Keratinocyte (primary cell): ENCODE results near the gene SNRNP27. TPM values are rescaled to one million over a fixed set of nuclear protein-coding genes. Genes with fewer than 3 reads are reported as not detected.

Experiments used
- DNase-seq: peaks from one replicate; pipeline ENCODE4 v3.0.0-alpha.2; 2011; ENCODE audit warnings: low read depth, missing footprints, low spot score
- FAIRE-seq: peaks from 2 replicates; lab custom pipeline; 2011; peaks lifted over from hg19 to GRCh38; lab: Jason Lieb, UNC
- H2AFZ ChIP-seq: 2 replicates; pipeline ENCODE4 v1.6.0; 2012; ENCODE audit warnings: low read length, control low read depth, inconsistent platforms; ENCODE audit not compliant: control insufficient read depth
- H3K27ac ChIP-seq: 2 replicates; pipeline ENCODE4 v1.5.1; 2011; ENCODE audit warnings: low read length; ENCODE audit not compliant: control insufficient read depth, insufficient read depth
- H3K27me3 ChIP-seq: 3 replicates; pipeline ENCODE4 v1.6.0; 2011; ENCODE audit warnings: low read length; ENCODE audit not compliant: control insufficient read depth, insufficient read depth; ENCODE audit errors: extremely low read depth
- H3K36me3 ChIP-seq, 2 experiments: 2 replicates in 1 of 2; 3 replicates in 1 of 2; pipeline ENCODE4 v1.5.1; 2011; ENCODE audit warnings: low read length in 2 of 2, mild to moderate bottlenecking in 1 of 2; ENCODE audit not compliant: control insufficient read depth in 2 of 2, insufficient read depth in 2 of 2; ENCODE audit errors: extremely low read depth in 1 of 2
- H3K4me1 ChIP-seq: 3 replicates; pipeline ENCODE4 v1.5.1; 2011; ENCODE audit warnings: low read length; ENCODE audit not compliant: control insufficient read depth, insufficient read depth; ENCODE audit errors: extremely low read depth
- H3K4me2 ChIP-seq: 3 replicates; pipeline ENCODE4 v1.6.0; 2011; ENCODE audit warnings: low read depth, low read length; ENCODE audit not compliant: control insufficient read depth, insufficient read depth; ENCODE audit errors: extremely low read depth
- H3K4me3 ChIP-seq, 3 experiments: fragments of 200-600 bp in 1 of 3; sonication (generic) in 1 of 3; 2 replicates in 2 of 3; 3 replicates in 1 of 3; pipeline ENCODE4 v1.5.1; 2011 to 2016; ENCODE audit warnings: low read length in 3 of 3, mild to moderate bottlenecking in 3 of 3, control low read depth in 2 of 3, inconsistent platforms in 1 of 3, low read depth in 1 of 3, mixed read lengths in 1 of 3, mixed run types in 1 of 3, moderate library complexity in 1 of 3; ENCODE audit not compliant: control insufficient read depth in 2 of 3, insufficient read depth in 2 of 3; ENCODE audit errors: extremely low read depth in 1 of 3
- H3K79me2 ChIP-seq: 2 replicates; pipeline ENCODE4 v1.6.0; 2012; ENCODE audit warnings: low read length; ENCODE audit not compliant: control insufficient read depth, insufficient read depth
- H3K9ac ChIP-seq: 3 replicates; pipeline ENCODE4 v1.6.0; 2011; ENCODE audit warnings: low read length; ENCODE audit not compliant: control insufficient read depth, insufficient read depth; ENCODE audit errors: extremely low read depth
- H3K9me1 ChIP-seq: 3 replicates; pipeline ENCODE4 v1.6.0; 2011; ENCODE audit warnings: low read length; ENCODE audit not compliant: control insufficient read depth, insufficient read depth; ENCODE audit errors: extremely low read depth
- H3K9me3 ChIP-seq: 2 replicates; pipeline ENCODE4 v1.5.1; 2012; ENCODE audit warnings: low read depth, low read length; ENCODE audit not compliant: control insufficient read depth
- H4K20me1 ChIP-seq: 3 replicates; pipeline ENCODE4 v1.6.0; 2011; ENCODE audit warnings: low read length; ENCODE audit not compliant: control insufficient read depth, insufficient read depth; ENCODE audit errors: extremely low read depth
- EZH2 ChIP-seq: IDR thresholded peaks from one replicate; pipeline ENCODE4 v1.6.1; 2012; ENCODE audit warnings: inconsistent platforms, mild to moderate bottlenecking, low read length, moderate library complexity
- dilution Hi-C: fragments of 300-500 bp; cut with MboI; formaldehyde crosslinking; loops from one replicate; pipeline ENCODE4 v1.7.0; 2020; ENCODE audit warnings: low sequenced_read_pairs; ENCODE audit not compliant: extremely low pct_ligation_motif_present
- polyA plus RNA-seq, 5 experiments: library from polyadenylated mRNA; depleted of rRNA in 3 of 5; stranded (reverse) in 3 of 5; stranded (forward) in 1 of 5; unstranded in 1 of 5; fragments of >200 nt; gene quantifications; 1 replicate in 1 of 5; 2 replicates in 3 of 5; 3 replicates in 1 of 5; pipeline versions ENCODE4 v1.2.1 to v1.2.3, GENCODE V29; 2011 to 2012; ENCODE audit warnings: missing spikeins in 2 of 5, low read depth in 1 of 5, low replicate concordance in 1 of 5
- TF ChIP-seq, protein P1 (sequence below), 3 experiments: IDR thresholded peaks in 1 of 3; conservative IDR thresholded peaks in 1 of 3; optimal IDR thresholded peaks in 1 of 3; 2 replicates in 2 of 3; 3 replicates in 1 of 3; pipeline versions ENCODE3 to v1.5.1; 2011; ENCODE audit warnings: low read length in 3 of 3, mild to moderate bottlenecking in 3 of 3, moderate library complexity in 2 of 3, control low read depth in 1 of 3, inconsistent platforms in 1 of 3; ENCODE audit not compliant: insufficient read depth in 2 of 3; ENCODE audit errors: extremely low read depth in 1 of 3

SNRNP27 gene
- polyA plus RNA-seq, 1 donor (not counting 4 experiments of a cell fraction or from before 2014, with no cell fraction given) = 41.1 TPM

DNA sequence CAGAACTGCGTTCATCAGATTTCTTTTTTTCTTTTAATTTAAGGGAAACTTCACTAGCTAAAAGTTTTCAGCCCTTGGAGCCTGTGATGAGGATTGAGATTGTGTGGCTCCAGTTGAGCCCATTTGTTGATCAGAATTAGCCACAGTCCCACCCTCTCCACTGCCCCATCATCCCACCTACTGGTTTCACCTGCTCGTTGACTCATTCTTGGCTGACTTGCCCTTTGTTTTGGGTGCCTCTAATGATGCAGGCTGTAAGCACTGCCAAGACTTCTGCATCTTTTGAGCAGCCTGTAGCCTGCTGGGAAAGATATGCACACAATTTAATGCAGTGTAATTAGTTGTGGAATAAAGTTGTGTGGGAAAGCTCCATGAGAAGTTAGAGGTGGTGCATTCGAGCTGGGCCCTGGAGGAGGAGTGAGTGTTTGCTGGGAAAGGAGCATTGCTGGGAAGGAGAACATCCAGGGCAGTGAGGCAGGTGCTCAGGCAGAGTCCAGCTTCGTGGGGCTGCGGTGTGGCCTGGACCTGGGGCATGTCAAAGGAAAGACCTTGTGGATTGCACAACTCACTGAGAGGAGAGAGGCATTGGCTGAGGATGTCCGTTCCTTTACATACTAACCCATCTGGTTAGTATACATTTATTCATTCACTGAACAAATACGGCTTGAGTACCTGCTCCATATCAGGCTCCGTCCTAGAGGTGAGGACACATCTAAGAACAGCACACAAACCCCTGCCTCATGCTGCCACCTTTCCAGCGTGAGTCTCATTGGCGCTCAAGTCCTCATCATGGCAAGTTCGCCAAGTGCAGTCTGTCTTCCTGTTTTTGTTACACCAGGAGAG is 49.5 kb downstream of the SNRNP27 start:
- no peak for TF ChIP-seq EZH2
- dilution Hi-C loops = no loop called here
- Histone ChIP-seq H3K4me3 (no peak overlapping the region), H3K27ac (no peak overlapping the region), H3K79me2 (no peaks in the 10 kb centered on the region), H3K9me1 (no peaks in the 10 kb centered on the region), H4K20me1 (no peaks in the 10 kb centered on the region), H3K4me1 (peaks cover 33% of the 10 kb centered on the region), H3K9me3 (no peaks in the 10 kb centered on the region), H3K36me3 (peaks cover 9 to 27% of the 10 kb centered on the region in 2 experiments), H2AFZ (no peak overlapping the region), H3K9ac (no peak overlapping the region), H3K4me2 (no peak overlapping the region), H3K27me3 (no peaks in the 10 kb centered on the region)
- DNase-seq = no peak
- FAIRE-seq = no peak

GRCh38 chr2:69943843-69944525 is 50.2 kb downstream of the SNRNP27 start:
- Histone ChIP-seq H3K36me3 (peaks cover 8 to 21% of the 10 kb centered on the region in 2 experiments), H3K4me1 (peaks cover 33% of the 10 kb centered on the region), H3K4me2 (no peak overlapping the region), H3K27me3 (no peaks in the 10 kb centered on the region), H3K9ac (no peak overlapping the region), H3K79me2 (no peaks in the 10 kb centered on the region), H3K27ac (no peak overlapping the region), H4K20me1 (no peaks in the 10 kb centered on the region), H3K4me3 (no peak overlapping the region), H2AFZ (no peak overlapping the region), H3K9me3 (no peaks in the 10 kb centered on the region), H3K9me1 (no peaks in the 10 kb centered on the region)
- dilution Hi-C loops = no loop called here
- no peak for FAIRE-seq
- DNase-seq = no peak
- TF ChIP-seq, protein P1, sequence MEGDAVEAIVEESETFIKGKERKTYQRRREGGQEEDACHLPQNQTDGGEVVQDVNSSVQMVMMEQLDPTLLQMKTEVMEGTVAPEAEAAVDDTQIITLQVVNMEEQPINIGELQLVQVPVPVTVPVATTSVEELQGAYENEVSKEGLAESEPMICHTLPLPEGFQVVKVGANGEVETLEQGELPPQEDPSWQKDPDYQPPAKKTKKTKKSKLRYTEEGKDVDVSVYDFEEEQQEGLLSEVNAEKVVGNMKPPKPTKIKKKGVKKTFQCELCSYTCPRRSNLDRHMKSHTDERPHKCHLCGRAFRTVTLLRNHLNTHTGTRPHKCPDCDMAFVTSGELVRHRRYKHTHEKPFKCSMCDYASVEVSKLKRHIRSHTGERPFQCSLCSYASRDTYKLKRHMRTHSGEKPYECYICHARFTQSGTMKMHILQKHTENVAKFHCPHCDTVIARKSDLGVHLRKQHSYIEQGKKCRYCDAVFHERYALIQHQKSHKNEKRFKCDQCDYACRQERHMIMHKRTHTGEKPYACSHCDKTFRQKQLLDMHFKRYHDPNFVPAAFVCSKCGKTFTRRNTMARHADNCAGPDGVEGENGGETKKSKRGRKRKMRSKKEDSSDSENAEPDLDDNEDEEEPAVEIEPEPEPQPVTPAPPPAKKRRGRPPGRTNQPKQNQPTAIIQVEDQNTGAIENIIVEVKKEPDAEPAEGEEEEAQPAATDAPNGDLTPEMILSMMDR (optimal IDR thresholded peaks at IDR 0.05 in 1 of 3, IDR thresholded peaks at IDR 0.05 in 1 of 3, conservative IDR thresholded peaks at IDR 0.05 in 1 of 3; ENCODE audit: extremely low read depth in 1 of 3, insufficient read depth in 2 of 3, low read length in 3 of 3) = no peak
- TF ChIP-seq EZH2 = no peak
